GM21526 (cell line): ENCODE measurements around the gene BEST4.
"Not testable (repeated sequence)": the region's sequence is repeated elsewhere in the genome, so short reads cannot be mapped to it uniquely, and the experiment has no call there.

Experiments used
- ATAC-seq: cut with Tn5 transposase; IDR thresholded peaks from one replicate; pipeline ENCODE4 v1.9.1; 2021; ENCODE audit warnings: moderate library complexity; ENCODE audit not compliant: unreplicated experiment, low FRiP score

Gene BEST4

GRCh38 chr1:44819608-44820327, 31.8 kb upstream of the BEST4 start:
- peak; percentile 72 for ATAC-seq

GRCh38 chr1:44819196-44819607, 31.2 kb upstream of the BEST4 start:
- no peak for ATAC-seq

GRCh38 chr1:44817771-44818495, 30.0 kb upstream of the BEST4 start:
- ATAC-seq = no peak

GRCh38 chr1:44817307-44817706, 29.3 kb upstream of the BEST4 start:
- no peak for ATAC-seq

- ATAC-seq = not testable (repeated sequence)
Observed at GRCh38 chr1:44815926-44816325, 28.0 kb upstream of the BEST4 start.

GRCh38 chr1:44812822-44813543, 25.0 kb upstream of the BEST4 start:
- ATAC-seq = no peak

GRCh38 chr1:44811234-44811633, 23.3 kb upstream of the BEST4 start:
- no peak for ATAC-seq

GRCh38 chr1:44810762-44811105, 22.8 kb upstream of the BEST4 start:
- not testable (repeated sequence) for ATAC-seq

- ATAC-seq = no peak
Observed at GRCh38 chr1:44810101-44810761, 22.3 kb upstream of the BEST4 start.

GRCh38 chr1:44808938-44809917, 21.3 kb upstream of the BEST4 start:
- ATAC-seq = peak; percentile 36

GRCh38 chr1:44808063-44808937, 20.3 kb upstream of the BEST4 start, which contains the start of gene BTBD19:
BTBD19 (plus strand) TSS chr1:44808523; CDS start chr1:44808821, 298 bp downstream.
- ATAC-seq = no peak

GRCh38 chr1:44807364-44808062, 19.5 kb upstream of the BEST4 start:
- no peak for ATAC-seq

GRCh38 chr1:44806704-44807363, 18.9 kb upstream of the BEST4 start, which contains the start of gene DYNLT4:
DYNLT4 (minus strand) TSS chr1:44807351; CDS start chr1:44806668, 683 bp downstream.
- ATAC-seq = no peak

GRCh38 chr1:44806025-44806703, 18.2 kb upstream of the BEST4 start:
- no peak for ATAC-seq

- ATAC-seq = no peak
Observed at GRCh38 chr1:44805311-44806024, 17.5 kb upstream of the BEST4 start.
